ENCODE measurements around the gene APP.

DNA sequence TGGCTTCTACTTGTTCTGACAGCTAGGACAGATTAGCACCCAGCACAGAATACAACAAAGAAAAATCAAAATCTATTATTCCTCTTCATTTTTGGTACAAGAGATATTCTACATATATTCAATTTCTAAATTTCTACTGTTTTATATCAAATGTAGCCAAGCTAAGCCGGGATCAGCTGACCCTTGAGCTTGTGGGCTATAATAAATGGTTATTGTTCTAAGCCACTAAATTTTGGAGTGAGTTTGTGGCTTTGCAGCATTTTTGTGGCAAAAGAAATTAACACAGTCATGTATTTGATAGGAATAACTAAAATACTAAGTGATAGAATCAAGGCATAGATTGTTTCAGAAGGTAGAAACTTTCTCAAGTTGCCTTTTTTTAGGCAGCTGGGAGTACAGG is 50.7 kb downstream of the APP start:
- TF ChIP-seq, protein P1, sequence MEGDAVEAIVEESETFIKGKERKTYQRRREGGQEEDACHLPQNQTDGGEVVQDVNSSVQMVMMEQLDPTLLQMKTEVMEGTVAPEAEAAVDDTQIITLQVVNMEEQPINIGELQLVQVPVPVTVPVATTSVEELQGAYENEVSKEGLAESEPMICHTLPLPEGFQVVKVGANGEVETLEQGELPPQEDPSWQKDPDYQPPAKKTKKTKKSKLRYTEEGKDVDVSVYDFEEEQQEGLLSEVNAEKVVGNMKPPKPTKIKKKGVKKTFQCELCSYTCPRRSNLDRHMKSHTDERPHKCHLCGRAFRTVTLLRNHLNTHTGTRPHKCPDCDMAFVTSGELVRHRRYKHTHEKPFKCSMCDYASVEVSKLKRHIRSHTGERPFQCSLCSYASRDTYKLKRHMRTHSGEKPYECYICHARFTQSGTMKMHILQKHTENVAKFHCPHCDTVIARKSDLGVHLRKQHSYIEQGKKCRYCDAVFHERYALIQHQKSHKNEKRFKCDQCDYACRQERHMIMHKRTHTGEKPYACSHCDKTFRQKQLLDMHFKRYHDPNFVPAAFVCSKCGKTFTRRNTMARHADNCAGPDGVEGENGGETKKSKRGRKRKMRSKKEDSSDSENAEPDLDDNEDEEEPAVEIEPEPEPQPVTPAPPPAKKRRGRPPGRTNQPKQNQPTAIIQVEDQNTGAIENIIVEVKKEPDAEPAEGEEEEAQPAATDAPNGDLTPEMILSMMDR (IDR thresholded peaks at IDR 0.05), result no peak
- TF ChIP-seq ZFX (IDR thresholded peaks at IDR 0.05; ENCODE audit: borderline replicate concordance), result no peak

All from 22Rv1 (cell line).